Keratinocyte (primary cell): Measurements from ENCODE around the gene TEX261. TPM values are rescaled to one million over a fixed set of nuclear protein-coding genes. Genes with fewer than 3 reads are reported as not detected.
"Not testable (repeated sequence)": the region's sequence is repeated elsewhere in the genome, so short reads cannot be mapped to it uniquely, and the experiment has no call there.

Experiments used
- DNase-seq: peaks from one replicate; pipeline ENCODE4 v3.0.0-alpha.2; 2011; ENCODE audit warnings: low read depth, missing footprints, low spot score
- FAIRE-seq: peaks from 2 replicates; lab custom pipeline; 2011; peaks lifted over from hg19 to GRCh38; lab: Jason Lieb, UNC
- H2AFZ ChIP-seq: 2 replicates; pipeline ENCODE4 v1.6.0; 2012; ENCODE audit warnings: low read length, control low read depth, inconsistent platforms; ENCODE audit not compliant: control insufficient read depth
- H3K27ac ChIP-seq: 2 replicates; pipeline ENCODE4 v1.5.1; 2011; ENCODE audit warnings: low read length; ENCODE audit not compliant: control insufficient read depth, insufficient read depth
- H3K27me3 ChIP-seq: 3 replicates; pipeline ENCODE4 v1.6.0; 2011; ENCODE audit warnings: low read length; ENCODE audit not compliant: control insufficient read depth, insufficient read depth; ENCODE audit errors: extremely low read depth
- H3K36me3 ChIP-seq, 2 experiments: 2 replicates in 1 of 2; 3 replicates in 1 of 2; pipeline ENCODE4 v1.5.1; 2011; ENCODE audit warnings: low read length in 2 of 2, mild to moderate bottlenecking in 1 of 2; ENCODE audit not compliant: control insufficient read depth in 2 of 2, insufficient read depth in 2 of 2; ENCODE audit errors: extremely low read depth in 1 of 2
- H3K4me1 ChIP-seq: 3 replicates; pipeline ENCODE4 v1.5.1; 2011; ENCODE audit warnings: low read length; ENCODE audit not compliant: control insufficient read depth, insufficient read depth; ENCODE audit errors: extremely low read depth
- H3K4me2 ChIP-seq: 3 replicates; pipeline ENCODE4 v1.6.0; 2011; ENCODE audit warnings: low read depth, low read length; ENCODE audit not compliant: control insufficient read depth, insufficient read depth; ENCODE audit errors: extremely low read depth
- H3K4me3 ChIP-seq, 3 experiments: fragments of 200-600 bp in 1 of 3; sonication (generic) in 1 of 3; 2 replicates in 2 of 3; 3 replicates in 1 of 3; pipeline ENCODE4 v1.5.1; 2011 to 2016; ENCODE audit warnings: low read length in 3 of 3, mild to moderate bottlenecking in 3 of 3, control low read depth in 2 of 3, inconsistent platforms in 1 of 3, low read depth in 1 of 3, mixed read lengths in 1 of 3, mixed run types in 1 of 3, moderate library complexity in 1 of 3; ENCODE audit not compliant: control insufficient read depth in 2 of 3, insufficient read depth in 2 of 3; ENCODE audit errors: extremely low read depth in 1 of 3
- H3K79me2 ChIP-seq: 2 replicates; pipeline ENCODE4 v1.6.0; 2012; ENCODE audit warnings: low read length; ENCODE audit not compliant: control insufficient read depth, insufficient read depth
- H3K9ac ChIP-seq: 3 replicates; pipeline ENCODE4 v1.6.0; 2011; ENCODE audit warnings: low read length; ENCODE audit not compliant: control insufficient read depth, insufficient read depth; ENCODE audit errors: extremely low read depth
- H3K9me1 ChIP-seq: 3 replicates; pipeline ENCODE4 v1.6.0; 2011; ENCODE audit warnings: low read length; ENCODE audit not compliant: control insufficient read depth, insufficient read depth; ENCODE audit errors: extremely low read depth
- H3K9me3 ChIP-seq: 2 replicates; pipeline ENCODE4 v1.5.1; 2012; ENCODE audit warnings: low read depth, low read length; ENCODE audit not compliant: control insufficient read depth
- H4K20me1 ChIP-seq: 3 replicates; pipeline ENCODE4 v1.6.0; 2011; ENCODE audit warnings: low read length; ENCODE audit not compliant: control insufficient read depth, insufficient read depth; ENCODE audit errors: extremely low read depth
- EZH2 ChIP-seq: IDR thresholded peaks from one replicate; pipeline ENCODE4 v1.6.1; 2012; ENCODE audit warnings: inconsistent platforms, mild to moderate bottlenecking, low read length, moderate library complexity
- dilution Hi-C: fragments of 300-500 bp; cut with MboI; formaldehyde crosslinking; loops from one replicate; pipeline ENCODE4 v1.7.0; 2020; ENCODE audit warnings: low sequenced_read_pairs; ENCODE audit not compliant: extremely low pct_ligation_motif_present
- polyA plus RNA-seq, 5 experiments: library from polyadenylated mRNA; depleted of rRNA in 3 of 5; stranded (reverse) in 3 of 5; stranded (forward) in 1 of 5; unstranded in 1 of 5; fragments of >200 nt; gene quantifications; 1 replicate in 1 of 5; 2 replicates in 3 of 5; 3 replicates in 1 of 5; pipeline versions ENCODE4 v1.2.1 to v1.2.3, GENCODE V29; 2011 to 2012; ENCODE audit warnings: missing spikeins in 2 of 5, low read depth in 1 of 5, low replicate concordance in 1 of 5
- TF ChIP-seq, protein P1 (sequence below), 3 experiments: IDR thresholded peaks in 1 of 3; conservative IDR thresholded peaks in 1 of 3; optimal IDR thresholded peaks in 1 of 3; 2 replicates in 2 of 3; 3 replicates in 1 of 3; pipeline versions ENCODE3 to v1.5.1; 2011; ENCODE audit warnings: low read length in 3 of 3, mild to moderate bottlenecking in 3 of 3, moderate library complexity in 2 of 3, control low read depth in 1 of 3, inconsistent platforms in 1 of 3; ENCODE audit not compliant: insufficient read depth in 2 of 3; ENCODE audit errors: extremely low read depth in 1 of 3

Gene TEX261
- polyA plus RNA-seq, 1 donor (not counting 4 experiments of a cell fraction or from before 2014, with no cell fraction given), result 78.8 TPM

GRCh38 chr2:71001592-71001927 lies 6.9 kb upstream of the TEX261 start:
- Histone ChIP-seq H3K4me1 (peaks cover 3% of the 10 kb centered on the region), H4K20me1 (no peaks in the 10 kb centered on the region), H3K4me3 (no peak overlapping the region), H3K9me1 (no peaks in the 10 kb centered on the region), H3K9ac (no peak overlapping the region), H3K27ac (no peak overlapping the region), H3K4me2 (no peak overlapping the region), H3K79me2 (no peaks in the 10 kb centered on the region), H3K9me3 (no peaks in the 10 kb centered on the region), H3K36me3 (no peaks in the 10 kb centered on the region), H2AFZ (peak overlapping the region; percentile 1), H3K27me3 (peaks cover 3% of the 10 kb centered on the region)
- no peak for DNase-seq
- FAIRE-seq, result no peak
- TF ChIP-seq, protein P1, sequence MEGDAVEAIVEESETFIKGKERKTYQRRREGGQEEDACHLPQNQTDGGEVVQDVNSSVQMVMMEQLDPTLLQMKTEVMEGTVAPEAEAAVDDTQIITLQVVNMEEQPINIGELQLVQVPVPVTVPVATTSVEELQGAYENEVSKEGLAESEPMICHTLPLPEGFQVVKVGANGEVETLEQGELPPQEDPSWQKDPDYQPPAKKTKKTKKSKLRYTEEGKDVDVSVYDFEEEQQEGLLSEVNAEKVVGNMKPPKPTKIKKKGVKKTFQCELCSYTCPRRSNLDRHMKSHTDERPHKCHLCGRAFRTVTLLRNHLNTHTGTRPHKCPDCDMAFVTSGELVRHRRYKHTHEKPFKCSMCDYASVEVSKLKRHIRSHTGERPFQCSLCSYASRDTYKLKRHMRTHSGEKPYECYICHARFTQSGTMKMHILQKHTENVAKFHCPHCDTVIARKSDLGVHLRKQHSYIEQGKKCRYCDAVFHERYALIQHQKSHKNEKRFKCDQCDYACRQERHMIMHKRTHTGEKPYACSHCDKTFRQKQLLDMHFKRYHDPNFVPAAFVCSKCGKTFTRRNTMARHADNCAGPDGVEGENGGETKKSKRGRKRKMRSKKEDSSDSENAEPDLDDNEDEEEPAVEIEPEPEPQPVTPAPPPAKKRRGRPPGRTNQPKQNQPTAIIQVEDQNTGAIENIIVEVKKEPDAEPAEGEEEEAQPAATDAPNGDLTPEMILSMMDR (optimal IDR thresholded peaks at IDR 0.05 in 1 of 3, IDR thresholded peaks at IDR 0.05 in 1 of 3, conservative IDR thresholded peaks at IDR 0.05 in 1 of 3; ENCODE audit: extremely low read depth in 1 of 3, insufficient read depth in 2 of 3, low read length in 3 of 3), result no peak
- no peak for TF ChIP-seq EZH2
- dilution Hi-C loops, result no loop called here

DNA sequence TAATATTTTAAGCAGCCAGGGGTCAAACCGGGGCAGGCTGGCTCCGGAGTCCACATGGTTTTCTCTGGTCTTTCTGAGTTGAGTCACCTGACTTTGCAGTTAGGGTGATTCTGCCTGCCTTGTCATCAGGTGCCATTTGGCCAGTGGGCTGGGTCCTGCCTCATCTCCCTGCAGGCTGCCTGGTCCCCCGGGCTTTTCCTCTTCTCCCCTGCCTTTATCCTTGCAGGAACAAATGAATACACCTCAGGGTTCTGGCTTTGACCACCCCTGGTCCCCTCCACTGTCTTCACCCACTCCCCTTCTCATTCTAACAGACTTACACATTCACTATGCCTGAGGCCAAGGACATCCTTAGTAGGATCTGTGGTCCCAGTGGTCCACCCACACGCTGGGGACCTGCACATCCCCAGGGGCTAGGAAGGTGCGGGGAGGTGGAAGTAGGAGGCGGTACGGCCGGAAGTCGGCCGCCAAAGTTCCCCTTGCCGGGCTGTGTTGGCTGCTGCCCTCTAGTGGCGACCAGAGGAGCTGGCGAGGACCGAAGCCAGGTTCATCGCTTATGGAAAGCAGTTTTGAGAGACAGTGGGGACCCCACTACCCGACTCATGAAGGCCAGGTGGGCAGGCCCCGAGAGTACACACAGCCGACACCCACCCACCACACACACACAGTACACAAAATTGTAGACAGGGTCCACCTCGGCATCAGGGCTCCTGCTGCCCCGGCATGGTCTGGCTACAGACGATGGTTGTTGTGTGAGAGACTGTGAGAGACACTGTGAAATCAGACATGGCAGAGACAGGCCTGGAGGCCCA lies 6.3 kb upstream of the TEX261 start:
- no peak for DNase-seq
- no peak overlapping the region for H3K27ac ChIP-seq
- H3K4me2 ChIP-seq, result peak overlapping the region; percentile 80
- H3K4me1 ChIP-seq, result peaks cover 3% of the 10 kb centered on the region
- peaks cover 3% of the 10 kb centered on the region for H3K27me3 ChIP-seq
- no peaks in the 10 kb centered on the region for H4K20me1 ChIP-seq
- H3K4me3 ChIP-seq, result peak overlapping the region in 2 of 3 experiments; percentile 9 to 46
- no peaks in the 10 kb centered on the region for H3K9me1 ChIP-seq
- no peak for TF ChIP-seq EZH2
- TF ChIP-seq, protein P1 (optimal IDR thresholded peaks at IDR 0.05 in 1 of 3, IDR thresholded peaks at IDR 0.05 in 1 of 3, conservative IDR thresholded peaks at IDR 0.05 in 1 of 3; ENCODE audit: extremely low read depth in 1 of 3, insufficient read depth in 2 of 3, low read length in 3 of 3), result peak; percentile 86 to 98 (median 87)
- dilution Hi-C loops, result no loop called here
- no peak overlapping the region for H3K9ac ChIP-seq
- no peaks in the 10 kb centered on the region for H3K36me3 ChIP-seq
- no peaks in the 10 kb centered on the region for H3K9me3 ChIP-seq
- peak overlapping the region; percentile 98 for H2AFZ ChIP-seq
- H3K79me2 ChIP-seq, result no peaks in the 10 kb centered on the region
- peak; percentile 13 for FAIRE-seq

- H3K9ac ChIP-seq, H2AFZ ChIP-seq, FAIRE-seq, H3K27me3 ChIP-seq, H3K27ac ChIP-seq, dilution Hi-C loops, H3K79me2 ChIP-seq, H3K4me3 ChIP-seq, H3K4me1 ChIP-seq, H3K36me3 ChIP-seq, DNase-seq, H3K4me2 ChIP-seq, H3K9me3 ChIP-seq, H3K9me1 ChIP-seq, H4K20me1 ChIP-seq: not testable (repeated sequence)
Observed at GRCh38 chr2:70999931-71000330, 5.3 kb upstream of the TEX261 start.
